Small intestine (tissue), 7 donors: ENCODE results near the gene C13orf46. TPM values are rescaled to one million over a fixed set of nuclear protein-coding genes. Genes with fewer than 3 reads are reported as not detected.

Source experiments
- DNase-seq, 2 donors: peaks; one replicate each; pipeline versions ENCODE4 v3.0.0 to v3.0.0-alpha.2; 2013
- FAIRE-seq: peaks from 2 replicates; lab custom pipeline; 2012; peaks lifted over from hg19 to GRCh38; lab: Jason Lieb, UNC
- H3K27ac ChIP-seq, 3 donors: one replicate each; pipeline ENCODE4 v1.5.1; 2013; ENCODE audit warnings: low read length in 2 of 3, mild to moderate bottlenecking in 2 of 3, control low read depth in 1 of 3, inconsistent platforms in 1 of 3, low read depth in 1 of 3, moderate library complexity in 1 of 3
- H3K27me3 ChIP-seq, 3 donors: one replicate each; pipeline ENCODE4 v1.6.1; 2013; ENCODE audit warnings: low read length in 3 of 3, inconsistent platforms in 1 of 3; ENCODE audit not compliant: control insufficient read depth in 3 of 3, insufficient read depth in 3 of 3
- H3K36me3 ChIP-seq, 3 donors: one replicate each; pipeline ENCODE4 v1.6.1; 2013; ENCODE audit warnings: low read length in 3 of 3, inconsistent platforms in 1 of 3, low read depth in 1 of 3, mild to moderate bottlenecking in 1 of 3, moderate library complexity in 1 of 3; ENCODE audit not compliant: control insufficient read depth in 3 of 3, insufficient read depth in 2 of 3
- H3K4me1 ChIP-seq, 3 donors: one replicate each; pipeline ENCODE4 v1.6.1; 2013; ENCODE audit warnings: low read length in 2 of 3, inconsistent platforms in 1 of 3, low read depth in 1 of 3, mild to moderate bottlenecking in 1 of 3, moderate library complexity in 1 of 3; ENCODE audit not compliant: control insufficient read depth in 3 of 3, insufficient read depth in 2 of 3
- H3K4me3 ChIP-seq, 3 donors: one replicate each; pipeline ENCODE4 v1.5.1; 2013; ENCODE audit warnings: low read length in 3 of 3, control low read depth in 1 of 3, inconsistent platforms in 1 of 3, low read depth in 1 of 3, mild to moderate bottlenecking in 1 of 3, moderate library complexity in 1 of 3
- H3K9me3 ChIP-seq, 2 donors: one replicate each; pipeline ENCODE4 v1.6.1; 2013; ENCODE audit warnings: low read depth in 1 of 2, low read length in 1 of 2; ENCODE audit not compliant: control insufficient read depth in 2 of 2, insufficient read depth in 1 of 2
- WGBS, 3 donors: extraction: QIAGEN DNeasy Blood & Tissue Kit; methylation state at CpG; one replicate each; pipeline ENCODE4 v1.1.7; 2013; 5-methylcytosine and 5-hydroxymethylcytosine counted together
- polyA plus RNA-seq, 4 donors: library from polyadenylated mRNA; stranded (reverse) in 3 of 4; unstranded in 1 of 4; fragments of 200-250 nt in 3 of 4; fragments of 120-200 nt in 1 of 4; gene quantifications; one replicate each; pipeline versions ENCODE4 v1.2.1 to v1.2.3, GENCODE V29; 2013
- donor health status: healthy with polysubstance abuse.
- donor health status: control.
- donor health status: control.
- donor health status: Bipolar disorder and iron deficiency.
- donor health status: healthy.

C13orf46 gene
- polyA plus RNA-seq, 4 donors = 0.04 to 0.27 (median 0.22) TPM; not detected in 1

DNA sequence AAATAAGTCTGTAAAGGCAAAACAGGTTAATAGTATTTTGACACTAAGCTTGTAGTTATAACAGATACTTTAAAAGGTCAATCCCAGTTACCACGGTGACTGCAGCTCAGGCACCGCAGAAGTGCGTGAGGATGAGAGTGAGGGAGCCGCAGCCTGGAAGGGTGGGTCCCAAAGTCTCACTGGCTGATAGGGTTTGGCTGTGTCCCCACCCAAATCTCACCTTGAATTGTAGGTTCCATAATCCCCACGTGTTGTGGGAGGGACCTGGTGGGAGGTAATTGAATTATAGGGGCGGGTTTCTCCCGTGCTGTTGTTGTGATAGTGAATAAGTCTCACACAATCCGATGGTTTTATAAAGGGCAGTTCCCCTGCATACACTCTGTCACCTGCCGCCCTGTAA is 70.0 kb downstream of the C13orf46 start:
- no peak for FAIRE-seq
- H3K36me3 ChIP-seq = no peaks in the 10 kb centered on the region

More for the DNA sequence above, 70.0 kb downstream of the C13orf46 start:
- 67 to 84% (median 68%) methylated on average over 9 of the region's 9 CpGs for WGBS, 3 donors
- DNase-seq = no peak
- Histone ChIP-seq H3K9me3 (no peaks in the 10 kb centered on the region), H3K4me3 (no peak overlapping the region), H3K27me3 (no peaks in the 10 kb centered on the region), H3K4me1 (peaks cover 3 to 21% (median 5%) of the 10 kb centered on the region in 3 donors), H3K27ac (peak overlapping the region in 1 of 3 donors; percentile 65)

Other genes with a start within 250 kb of the C13orf46 start
- 1 to 10 TPM in 3 of 4 donors, not detected in 1; 1.4 to 9.3 (median 2.6) TPM for gene TMEM255B, start 214.8 kb downstream of the C13orf46 start, polyA plus RNA-seq
- 100 to 1,000 TPM in 2 of 4 donors, 10 to 100 TPM in 2; 42.7 to 136 (median 86.0) TPM for gene GAS6, start 110.0 kb downstream of the C13orf46 start, polyA plus RNA-seq
- 1 to 10 TPM; 2.0 to 7.2 (median 6.5) TPM for gene RASA3, start 158.5 kb upstream of the C13orf46 start, polyA plus RNA-seq
- gene CFAP97D2, start 205.2 kb upstream of the C13orf46 start, polyA plus RNA-seq = not detected